CD8-positive, alpha-beta memory T cell (primary cell): ENCODE data around the gene VWA3B. TPM values are rescaled to one million over a fixed set of nuclear protein-coding genes. Genes with fewer than 3 reads are reported as not detected.
"Not testable (repeated sequence)": the region's sequence is repeated elsewhere in the genome, so short reads cannot be mapped to it uniquely, and the experiment has no call there.

Source experiments
- CTCF ChIA-PET: fragments of 350-600 bp; sonication (Branson Sonifier 250); formaldehyde crosslinking; loops from one replicate; lab custom pipeline; 2021; ENCODE audit warnings: antibody characterized with exemption; lab: Charles Lee
- POLR2A ChIA-PET: fragments of 350-600 bp; sonication (Branson Sonifier 250); formaldehyde crosslinking; loops from one replicate; lab custom pipeline; 2021; ENCODE audit warnings: antibody characterized with exemption; lab: Charles Lee
- DNase-seq, 5 donors: peaks; one replicate each; pipeline versions ENCODE4 v3.0.0 to v3.0.0-alpha.2; 2020 to 2022; ENCODE audit warnings: mixed read lengths in 1 of 5
- H3K27ac ChIP-seq: one replicate; pipeline ENCODE4 v1.7.0; 2013; ENCODE audit warnings: low read depth, mild to moderate bottlenecking, low read length, moderate library complexity
- H3K27me3 ChIP-seq: 2 replicates; pipeline ENCODE4 v1.7.0; 2013; ENCODE audit warnings: low read length, mild to moderate bottlenecking; ENCODE audit not compliant: insufficient read depth, poor library complexity, severe bottlenecking
- H3K36me3 ChIP-seq: 2 replicates; pipeline ENCODE4 v1.7.0; 2013; ENCODE audit warnings: mild to moderate bottlenecking, low read length, moderate library complexity; ENCODE audit not compliant: insufficient read depth
- H3K4me1 ChIP-seq: 2 replicates; pipeline ENCODE4 v1.7.0; 2013; ENCODE audit warnings: mild to moderate bottlenecking, low read length, moderate library complexity; ENCODE audit not compliant: insufficient read depth
- H3K4me3 ChIP-seq: 2 replicates; pipeline ENCODE4 v1.7.0; 2013; ENCODE audit warnings: mild to moderate bottlenecking, low read length
- H3K9me3 ChIP-seq: 2 replicates; pipeline ENCODE4 v1.7.0; 2013; ENCODE audit warnings: mild to moderate bottlenecking, low read length
- H3K27ac Mint-ChIP-seq, 8 donors: one replicate each; pipeline ENCODE4 v1.8.0; 2020 to 2021; ENCODE audit warnings: mixed read lengths in 8 of 8, mild to moderate bottlenecking in 6 of 8, inconsistent platforms in 3 of 8, moderate library complexity in 3 of 8
- H3K27me3 Mint-ChIP-seq, 2 donors: one replicate each; pipeline ENCODE4 v1.8.0; 2020 to 2021; ENCODE audit warnings: mixed read lengths in 2 of 2, mild to moderate bottlenecking in 1 of 2, moderate library complexity in 1 of 2
- H3K36me3 Mint-ChIP-seq, 3 donors: one replicate each; pipeline ENCODE4 v1.8.0; 2020 to 2021; ENCODE audit warnings: mixed read lengths in 3 of 3, inconsistent platforms in 1 of 3, mild to moderate bottlenecking in 1 of 3
- H3K4me1 Mint-ChIP-seq, 3 donors: one replicate each; pipeline ENCODE4 v1.8.0; 2020 to 2021; ENCODE audit warnings: mixed read lengths in 3 of 3, inconsistent platforms in 1 of 3, mild to moderate bottlenecking in 1 of 3
- H3K4me3 Mint-ChIP-seq, 7 donors: one replicate each; pipeline ENCODE4 v1.8.0; 2020 to 2021; ENCODE audit warnings: mixed read lengths in 7 of 7, mild to moderate bottlenecking in 6 of 7, moderate library complexity in 4 of 7, inconsistent platforms in 2 of 7
- H3K9me3 Mint-ChIP-seq, 5 donors: one replicate each; pipeline ENCODE4 v1.8.0; 2020 to 2022; ENCODE audit warnings: mixed read lengths in 5 of 5, mild to moderate bottlenecking in 3 of 5, moderate library complexity in 2 of 5, inconsistent platforms in 1 of 5
- polyA plus RNA-seq: library from polyadenylated mRNA; unstranded; fragments of 300-500 nt; fragmentation: Illumina TruSeq; gene quantifications from one replicate; pipeline ENCODE4 v1.2.3, GENCODE V29; 2021
- total RNA-seq, 2 experiments: library from RNA; stranded (reverse); gene quantifications; one replicate each; pipeline ENCODE4 v1.2.3, GENCODE V29; 2021

Gene VWA3B
- total and polyA plus RNA-seq, 3 experiments from 2014 or later, result not detected

DNA sequence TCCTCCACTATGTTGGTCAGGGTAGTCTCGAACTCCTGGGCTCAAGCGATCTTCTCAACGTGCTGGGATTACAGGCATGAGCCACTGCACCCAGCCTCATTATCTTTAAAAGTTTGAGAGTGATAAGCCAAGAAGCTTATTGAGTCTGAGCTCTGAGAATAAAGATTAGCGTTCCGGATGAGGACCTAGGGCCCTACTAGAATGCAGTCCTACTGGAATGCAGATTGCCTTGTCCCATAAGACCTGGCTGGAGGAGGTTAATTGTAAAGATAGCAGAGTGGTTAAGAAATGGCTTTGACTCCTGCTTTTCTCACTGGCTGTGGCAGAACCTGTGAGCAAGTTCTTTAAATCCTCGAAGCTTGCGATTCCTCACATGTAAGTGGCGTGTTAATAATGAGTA, 4.0 kb downstream of the VWA3B start:
- Mint-ChIP-seq H3K27ac (no peak overlapping the region), H3K27me3 (peaks cover 22 to 39% of the 10 kb centered on the region in 2 donors), H3K9me3 (peaks cover 6 to 10% (median 7%) of the 10 kb centered on the region in 5 donors), H3K4me3 (no peak overlapping the region), H3K36me3 (peaks cover 0 to 3% (median 0%) of the 10 kb centered on the region in 3 donors), H3K4me1 (peaks cover 6 to 14% (median 13%) of the 10 kb centered on the region in 3 donors)
- no peaks in the 10 kb centered on the region for H3K36me3 ChIP-seq
- DNase-seq, result no peak
- ChIA-PET POLR2A (no interaction called here), CTCF (no interaction called here)
- H3K4me1 ChIP-seq, result no peaks in the 10 kb centered on the region
- no peak overlapping the region for H3K4me3 ChIP-seq
- H3K27ac ChIP-seq, result no peak overlapping the region
- H3K9me3 ChIP-seq, result no peaks in the 10 kb centered on the region
- no peaks in the 10 kb centered on the region for H3K27me3 ChIP-seq

DNA sequence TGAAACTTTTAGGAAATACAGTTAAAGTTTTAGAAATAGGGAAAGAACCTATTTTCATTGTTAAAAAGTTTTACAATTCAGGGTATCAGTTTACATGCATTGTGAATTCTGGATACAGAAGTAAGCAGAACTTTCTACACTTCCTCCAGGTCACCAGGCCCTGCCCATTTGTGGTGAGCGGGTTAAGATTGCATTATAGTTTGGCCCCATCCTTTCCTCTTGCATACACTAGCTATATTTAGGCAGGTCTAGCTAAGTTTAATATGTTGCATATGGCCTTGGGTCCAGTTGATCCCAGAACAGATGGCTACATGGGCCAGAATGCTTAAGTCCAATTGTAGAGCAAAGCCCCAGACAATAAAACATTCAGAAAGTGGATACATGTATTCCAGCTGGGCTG, 4.8 kb downstream of the VWA3B start:
- H3K9me3 Mint-ChIP-seq, result peaks cover 10 to 15% (median 13%) of the 10 kb centered on the region in 5 donors

DNA sequence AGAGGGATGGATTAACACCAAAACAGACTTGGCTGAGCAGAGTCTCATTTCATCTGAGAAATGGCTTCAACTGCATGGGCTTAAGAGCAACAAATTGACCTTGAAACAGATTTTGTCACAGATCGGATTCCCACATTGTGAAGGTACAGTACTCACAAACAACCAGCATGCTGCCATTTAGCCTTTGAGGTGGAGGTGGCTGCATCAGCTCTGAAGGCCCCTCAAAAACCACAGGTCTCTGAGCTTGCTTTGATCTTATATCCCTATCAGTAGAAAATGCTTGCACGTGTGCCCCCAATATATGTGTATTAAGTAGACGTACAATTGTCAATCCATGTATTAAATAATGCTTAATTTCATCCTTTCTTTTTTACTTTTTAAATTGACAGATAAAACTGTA, 6.2 kb downstream of the VWA3B start:
- H3K9me3 ChIP-seq, result no peaks in the 10 kb centered on the region
- Mint-ChIP-seq H3K4me3 (no peak overlapping the region), H3K27ac (no peak overlapping the region), H3K4me1 (no peaks in the 10 kb centered on the region), H3K9me3 (peaks cover 13 to 25% (median 17%) of the 10 kb centered on the region in 5 donors), H3K27me3 (peaks cover 9 to 24% of the 10 kb centered on the region in 2 donors), H3K36me3 (peaks cover 0 to 8% (median 0%) of the 10 kb centered on the region in 3 donors)
- no peaks in the 10 kb centered on the region for H3K27me3 ChIP-seq
- CTCF ChIA-PET, result no interaction called here
- no peak for DNase-seq
- no peak overlapping the region for H3K4me3 ChIP-seq
- no peaks in the 10 kb centered on the region for H3K4me1 ChIP-seq
- POLR2A ChIA-PET, result no interaction called here
- no peak overlapping the region for H3K27ac ChIP-seq
- no peaks in the 10 kb centered on the region for H3K36me3 ChIP-seq

More for the DNA sequence above, 4.8 kb downstream of the VWA3B start:
- H3K27me3 Mint-ChIP-seq, result peaks cover 19 to 32% of the 10 kb centered on the region in 2 donors
- H3K4me1 Mint-ChIP-seq, result peaks cover 2 to 9% (median 8%) of the 10 kb centered on the region in 3 donors
- no peaks in the 10 kb centered on the region for H3K9me3 ChIP-seq
- no peak overlapping the region for H3K27ac Mint-ChIP-seq
- no peak for DNase-seq
- H3K36me3 Mint-ChIP-seq, result peaks cover 0 to 4% (median 0%) of the 10 kb centered on the region in 3 donors
- H3K27me3 ChIP-seq, result no peaks in the 10 kb centered on the region
- H3K4me1 ChIP-seq, result no peaks in the 10 kb centered on the region
- H3K4me3 Mint-ChIP-seq, result no peak overlapping the region
- no peaks in the 10 kb centered on the region for H3K36me3 ChIP-seq
- no peak overlapping the region for H3K4me3 ChIP-seq
- ChIA-PET CTCF (no interaction called here), POLR2A (no interaction called here)
- no peak overlapping the region for H3K27ac ChIP-seq

DNA sequence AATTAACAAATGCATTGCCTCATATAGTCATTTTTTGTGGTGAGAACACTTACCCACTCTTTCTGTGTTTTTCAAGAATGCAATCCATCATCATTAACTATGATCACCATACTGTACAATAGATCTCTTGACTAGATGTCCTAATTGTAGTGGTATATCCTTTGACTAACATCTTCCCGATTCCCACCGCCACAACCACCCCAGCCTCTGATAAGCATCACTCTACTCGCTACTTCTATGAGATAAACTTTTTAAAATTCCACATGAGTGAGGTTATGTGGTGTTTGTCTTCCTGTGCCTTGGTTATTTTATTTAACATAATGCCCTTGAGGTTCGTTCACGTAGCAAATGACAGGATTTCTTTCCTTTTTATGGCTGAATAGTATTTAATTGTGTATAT, 6.6 kb downstream of the VWA3B start:
- no peak overlapping the region for H3K4me3 ChIP-seq
- POLR2A ChIA-PET, result no interaction called here
- DNase-seq, result no peak
- no peaks in the 10 kb centered on the region for H3K27me3 ChIP-seq
- H3K36me3 ChIP-seq, result no peaks in the 10 kb centered on the region
- Mint-ChIP-seq H3K27me3 (peaks cover 9 to 23% of the 10 kb centered on the region in 2 donors), H3K4me3 (no peak overlapping the region), H3K36me3 (peaks cover 0 to 8% (median 0%) of the 10 kb centered on the region in 3 donors), H3K4me1 (no peaks in the 10 kb centered on the region), H3K27ac (no peak overlapping the region), H3K9me3 (peaks cover 13 to 30% (median 20%) of the 10 kb centered on the region in 5 donors)
- H3K4me1 ChIP-seq, result no peaks in the 10 kb centered on the region
- no peak overlapping the region for H3K27ac ChIP-seq
- H3K9me3 ChIP-seq, result no peaks in the 10 kb centered on the region
- CTCF ChIA-PET, result no interaction called here

DNA sequence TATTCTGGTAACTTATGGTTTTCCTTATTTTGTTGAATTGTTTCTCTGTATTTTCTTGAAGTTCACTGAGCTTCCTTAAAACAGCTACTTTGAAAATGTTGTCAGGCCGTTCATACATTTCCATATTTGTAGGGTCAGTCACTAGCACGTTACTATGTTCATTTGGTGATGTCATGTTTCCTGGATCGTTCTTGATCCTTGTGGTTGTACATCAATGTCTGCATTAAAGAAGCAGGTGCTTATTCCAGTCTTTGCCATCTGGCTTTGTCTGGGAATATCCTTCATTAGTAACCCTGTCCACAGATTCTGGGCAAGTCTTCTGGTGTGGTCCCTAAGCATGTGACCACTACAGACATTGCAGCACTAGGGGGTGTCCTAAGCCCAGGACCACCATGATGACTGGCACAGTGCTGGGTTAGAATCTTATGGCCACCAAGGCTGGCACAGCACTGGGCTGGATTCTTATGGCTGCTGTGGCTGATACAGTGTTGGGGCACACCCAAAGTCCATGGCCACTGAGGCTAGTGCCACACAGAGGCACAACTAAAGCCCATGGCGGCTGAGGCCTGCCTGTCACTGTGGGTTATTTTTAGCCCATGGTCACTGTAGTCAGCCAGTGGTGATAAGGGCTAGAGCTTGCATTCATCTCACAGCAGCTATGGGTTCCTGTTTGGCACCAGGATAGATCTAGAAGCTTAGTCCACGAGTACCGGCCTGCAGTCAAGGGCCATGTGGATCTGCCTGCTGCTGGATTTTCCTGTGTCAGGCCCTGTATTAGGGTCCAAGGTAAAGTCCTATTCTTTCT, 13.2 kb downstream of the VWA3B start:
- POLR2A ChIA-PET, result no interaction called here
- Histone ChIP-seq H3K4me1 (no peaks in the 10 kb centered on the region), H3K27ac (no peak overlapping the region), H3K36me3 (no peaks in the 10 kb centered on the region), H3K9me3 (no peaks in the 10 kb centered on the region), H3K4me3 (no peak overlapping the region), H3K27me3 (no peaks in the 10 kb centered on the region)
- Mint-ChIP-seq H3K9me3 (peaks cover 22 to 47% (median 41%) of the 10 kb centered on the region in 5 donors), H3K27ac (no peak overlapping the region), H3K4me1 (no peaks in the 10 kb centered on the region), H3K27me3 (peaks cover 11 to 24% of the 10 kb centered on the region in 2 donors), H3K4me3 (no peak overlapping the region), H3K36me3 (peaks cover 0 to 21% (median 0%) of the 10 kb centered on the region in 3 donors)
- CTCF ChIA-PET, result no interaction called here
- DNase-seq, result no peak

DNA sequence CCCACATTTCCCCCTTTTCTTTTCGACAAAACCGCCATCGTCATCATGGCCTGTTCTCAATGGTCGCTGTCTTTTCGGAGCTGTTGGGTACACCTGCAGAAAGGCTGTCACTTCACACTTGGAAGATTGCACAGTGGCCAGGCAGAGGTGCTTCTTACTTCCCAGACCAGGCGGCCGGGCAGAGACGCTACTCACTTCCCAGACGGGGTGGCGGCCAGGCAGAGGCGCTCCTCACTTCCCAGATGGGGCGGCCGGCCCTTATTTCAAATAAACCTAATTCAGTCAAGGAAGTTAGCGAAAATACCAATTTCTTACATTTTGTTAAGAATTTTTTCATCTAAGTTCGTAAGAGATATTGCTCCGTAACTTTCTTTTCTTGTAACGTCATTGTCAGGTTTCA, 15.3 kb downstream of the VWA3B start:
- H3K27me3 ChIP-seq, CTCF ChIA-PET, H3K4me3 Mint-ChIP-seq, H3K27ac Mint-ChIP-seq, H3K4me1 Mint-ChIP-seq, H3K4me1 ChIP-seq, H3K9me3 ChIP-seq, H3K36me3 ChIP-seq, DNase-seq, H3K27ac ChIP-seq, POLR2A ChIA-PET, H3K4me3 ChIP-seq: not testable (repeated sequence)
- peaks cover 0 to 15% (median 0%) of the 10 kb centered on the region in 3 donors for H3K36me3 Mint-ChIP-seq
- H3K9me3 Mint-ChIP-seq, result peaks cover 13 to 38% (median 31%) of the 10 kb centered on the region in 5 donors
- H3K27me3 Mint-ChIP-seq, result peaks cover 8 to 21% of the 10 kb centered on the region in 2 donors

DNA sequence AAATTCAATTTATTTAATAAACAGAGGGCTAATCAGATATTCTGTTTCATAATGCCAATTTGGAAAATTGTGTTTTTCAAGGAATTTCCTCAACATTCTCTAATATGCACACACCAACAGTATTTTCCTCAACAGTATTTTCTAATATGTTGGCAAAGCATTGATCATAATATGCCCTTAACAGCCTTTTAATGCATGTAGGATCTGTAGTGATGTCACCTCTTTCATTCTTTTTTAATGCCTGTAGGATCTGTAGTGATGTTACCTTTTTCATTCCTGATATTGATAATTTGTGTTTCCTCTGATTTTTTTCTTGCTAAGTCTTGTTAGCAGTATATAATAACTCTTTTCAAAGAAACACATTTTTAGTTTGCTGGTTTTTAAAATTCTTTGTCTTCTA, 15.9 kb downstream of the VWA3B start:
- Mint-ChIP-seq H3K4me1 (no peaks in the 10 kb centered on the region), H3K4me3 (no peak overlapping the region), H3K9me3 (peaks cover 13 to 33% (median 25%) of the 10 kb centered on the region in 5 donors), H3K27ac (no peak overlapping the region), H3K36me3 (peaks cover 0 to 12% (median 0%) of the 10 kb centered on the region in 3 donors), H3K27me3 (peaks cover 8 to 24% of the 10 kb centered on the region in 2 donors)
- no peaks in the 10 kb centered on the region for H3K9me3 ChIP-seq
- no peak for DNase-seq
- no peaks in the 10 kb centered on the region for H3K4me1 ChIP-seq
- no peaks in the 10 kb centered on the region for H3K27me3 ChIP-seq
- ChIA-PET CTCF (no interaction called here), POLR2A (no interaction called here)
- no peak overlapping the region for H3K27ac ChIP-seq
- no peaks in the 10 kb centered on the region for H3K36me3 ChIP-seq
- H3K4me3 ChIP-seq, result no peak overlapping the region

DNA sequence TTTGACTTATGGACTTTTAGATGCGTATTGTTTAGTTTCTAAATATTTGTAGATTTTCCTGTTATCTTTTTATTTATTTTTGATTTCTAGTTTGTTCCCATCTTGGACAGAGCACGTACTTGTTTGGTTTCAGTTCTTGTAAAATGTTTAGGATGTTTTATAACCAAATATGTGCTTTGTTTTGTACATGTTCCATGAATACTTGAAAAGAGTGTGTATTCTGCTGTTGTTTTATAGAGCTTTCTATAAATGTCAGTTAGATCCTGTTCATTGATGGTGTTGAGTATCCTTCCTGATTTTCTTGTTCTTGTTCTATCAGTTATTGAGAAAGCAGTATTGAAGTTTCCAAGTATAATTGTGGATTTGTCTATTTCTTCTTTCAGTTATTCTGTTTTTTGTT, 21.1 kb downstream of the VWA3B start:
- no peak for DNase-seq
- POLR2A ChIA-PET, result no interaction called here

More for the DNA sequence above, 21.1 kb downstream of the VWA3B start:
- Mint-ChIP-seq H3K36me3 (peaks cover 0 to 4% (median 0%) of the 10 kb centered on the region in 3 donors), H3K4me1 (no peaks in the 10 kb centered on the region), H3K27me3 (peaks cover 26 to 37% of the 10 kb centered on the region in 2 donors), H3K4me3 (no peak overlapping the region), H3K27ac (no peak overlapping the region), H3K9me3 (peaks cover 16 to 38% (median 24%) of the 10 kb centered on the region in 5 donors)
- Histone ChIP-seq H3K27ac (no peak overlapping the region), H3K36me3 (no peaks in the 10 kb centered on the region), H3K4me3 (no peak overlapping the region), H3K27me3 (no peaks in the 10 kb centered on the region), H3K9me3 (no peaks in the 10 kb centered on the region), H3K4me1 (no peaks in the 10 kb centered on the region)
- CTCF ChIA-PET, result no interaction called here
